Thyroid gland (tissue), 4 donors: Measurements from ENCODE around the gene SRPRB.

Experiments used
- CTCF ChIP-seq, 6 experiments: fragments of 200-600 bp in 3 of 6; fragments of 450-650 bp in 3 of 6; sonication (generic) in 3 of 6; IDR thresholded peaks; one replicate each; pipeline ENCODE4 v1.5.1; 2016 to 2019; ENCODE audit warnings: antibody characterized with exemption in 6 of 6, mild to moderate bottlenecking in 2 of 6, inconsistent platforms in 1 of 6, moderate library complexity in 1 of 6
- POLR2A ChIP-seq, 2 donors: fragments of 450-650 bp; IDR thresholded peaks; one replicate each; pipeline ENCODE4 v1.6.1; 2017; ENCODE audit warnings: antibody characterized with exemption in 2 of 2, mild to moderate bottlenecking in 2 of 2, moderate library complexity in 1 of 2

GRCh38 chr3:133788024-133788423 is 17.6 kb upstream of the SRPRB start:
- TF ChIP-seq POLR2A (IDR thresholded peaks at IDR 0.05): no peak
- no peak for TF ChIP-seq CTCF (IDR thresholded peaks at IDR 0.05)
